Fibroblast of lung (primary cell): Measurements from ENCODE around the gene NEK8. TPM values are rescaled to one million over a fixed set of nuclear protein-coding genes. Genes with fewer than 3 reads are reported as not detected.

ENCODE experiments used
- DNase-seq, 2 donors: peaks; one replicate each; pipeline versions ENCODE4 v3.0.0 to v3.0.0-alpha.2; 2010; ENCODE audit warnings: low read depth in 2 of 2
- H2AFZ ChIP-seq: 2 replicates; pipeline ENCODE4 v1.5.1; 2012; ENCODE audit warnings: low read length, control low read depth, inconsistent platforms
- H3K27ac ChIP-seq: 2 replicates; pipeline ENCODE4 v1.5.1; 2011; ENCODE audit warnings: low read length, control low read depth; ENCODE audit not compliant: insufficient read depth
- H3K27me3 ChIP-seq: 2 replicates; pipeline ENCODE4 v1.5.1; 2011; ENCODE audit warnings: mild to moderate bottlenecking, low read length; ENCODE audit not compliant: control insufficient read depth, insufficient read depth
- H3K36me3 ChIP-seq: 2 replicates; pipeline ENCODE4 v1.5.1; 2011; ENCODE audit warnings: low read length; ENCODE audit not compliant: control insufficient read depth, insufficient read depth
- H3K4me1 ChIP-seq: 2 replicates; pipeline ENCODE4 v1.5.1; 2011; ENCODE audit warnings: low read length; ENCODE audit not compliant: control insufficient read depth, insufficient read depth; ENCODE audit errors: extremely low read depth
- H3K4me2 ChIP-seq: 2 replicates; pipeline ENCODE4 v1.5.1; 2011; ENCODE audit warnings: low read length, control low read depth; ENCODE audit not compliant: insufficient read depth; ENCODE audit errors: extremely low read depth
- H3K4me3 ChIP-seq, 4 experiments: fragments of 200-600 bp in 1 of 4; sonication (generic) in 1 of 4; replicated peaks in 1 of 4; 2 replicates each; pipeline ENCODE4 v1.5.1; 2011 to 2016; ENCODE audit warnings: low read length in 4 of 4, low read depth in 3 of 4, mild to moderate bottlenecking in 3 of 4, control low read depth in 2 of 4, inconsistent platforms in 1 of 4, mixed read lengths in 1 of 4; ENCODE audit not compliant: insufficient read depth in 1 of 4; ENCODE audit errors: control extremely low read depth in 1 of 4
- H3K79me2 ChIP-seq: 2 replicates; pipeline ENCODE4 v1.5.1; 2012; ENCODE audit warnings: mild to moderate bottlenecking, low read length, inconsistent platforms; ENCODE audit not compliant: control insufficient read depth, insufficient read depth
- H3K9ac ChIP-seq: 2 replicates; pipeline ENCODE4 v1.5.1; 2011; ENCODE audit warnings: mild to moderate bottlenecking, low read length, control low read depth; ENCODE audit not compliant: insufficient read depth
- H3K9me3 ChIP-seq: 2 replicates; pipeline ENCODE4 v1.5.1; 2012; ENCODE audit warnings: low read depth, low read length; ENCODE audit not compliant: control insufficient read depth, insufficient read depth
- H4K20me1 ChIP-seq: 2 replicates; pipeline ENCODE4 v1.5.1; 2011; ENCODE audit warnings: low read length; ENCODE audit not compliant: control insufficient read depth, insufficient read depth; ENCODE audit errors: extremely low read depth
- CTCF ChIP-seq, 2 donors: IDR thresholded peaks in 1 of 2; conservative IDR thresholded peaks in 1 of 2; 1 replicate in 1 of 2; 2 replicates in 1 of 2; pipeline ENCODE4 v1.5.1; 2011 to 2012; ENCODE audit warnings: low read length in 2 of 2, control low read depth in 1 of 2, inconsistent platforms in 1 of 2, low read depth in 1 of 2, mild to moderate bottlenecking in 1 of 2
- EZH2 ChIP-seq: IDR thresholded peaks from 2 replicates; pipeline ENCODE4 v1.5.1; 2012; ENCODE audit warnings: low read length, control low read depth, mild to moderate bottlenecking; ENCODE audit errors: missing control alignments
- polyA plus RNA-seq, 2 donors: library from polyadenylated mRNA; depleted of rRNA in 1 of 2; stranded (reverse) in 1 of 2; unstranded in 1 of 2; fragments of >200 nt; gene quantifications; 2 replicates each; pipeline ENCODE4 v1.2.1, GENCODE V29; 2011 to 2012; ENCODE audit warnings: missing spikeins in 1 of 2
- total RNA-seq: library from RNA; depleted of rRNA; stranded (reverse); fragments of >200 nt; gene quantifications from 2 replicates; pipeline ENCODE4 v1.2.1, GENCODE V29; 2014

The NEK8 gene
- total and polyA plus RNA-seq, 2 donors (not counting 1 experiment from before 2014, with no cell fraction given): 2.8 to 3.8 TPM

- H3K4me2 ChIP-seq: no peak overlapping the region
- no peak for TF ChIP-seq EZH2
- TF ChIP-seq CTCF (conservative IDR thresholded peaks at IDR 0.05 in 1 of 2, IDR thresholded peaks at IDR 0.05 in 1 of 2; ENCODE audit: low read depth in 1 of 2, low read length in 2 of 2): no peak
- H3K27ac ChIP-seq: no peak overlapping the region
- H2AFZ ChIP-seq: no peak overlapping the region
- H3K4me1 ChIP-seq: no peaks in the 10 kb centered on the region
- H3K36me3 ChIP-seq: peaks cover 49% of the 10 kb centered on the region
- H3K9ac ChIP-seq: no peak overlapping the region
- H3K9me3 ChIP-seq: no peaks in the 10 kb centered on the region
- no peak for DNase-seq
- H4K20me1 ChIP-seq: no peaks in the 10 kb centered on the region
- no peaks in the 10 kb centered on the region for H3K27me3 ChIP-seq
- no peaks in the 10 kb centered on the region for H3K79me2 ChIP-seq
- no peak overlapping the region for H3K4me3 ChIP-seq
Observed at GRCh38 chr17:28700278-28700677, 28.3 kb upstream of the NEK8 start.

GRCh38 chr17:28700830-28701492, 27.6 kb upstream of the NEK8 start:
- TF ChIP-seq CTCF (conservative IDR thresholded peaks at IDR 0.05 in 1 of 2, IDR thresholded peaks at IDR 0.05 in 1 of 2; ENCODE audit: low read depth in 1 of 2, low read length in 2 of 2) (no peak), EZH2 (no peak)
- Histone ChIP-seq H3K27me3 (no peaks in the 10 kb centered on the region), H3K4me3 (no peak overlapping the region), H3K27ac (no peak overlapping the region), H3K79me2 (no peaks in the 10 kb centered on the region), H3K9ac (no peak overlapping the region), H3K4me2 (no peak overlapping the region), H3K9me3 (no peaks in the 10 kb centered on the region), H3K36me3 (peaks cover 48% of the 10 kb centered on the region), H2AFZ (no peak overlapping the region), H3K4me1 (no peaks in the 10 kb centered on the region), H4K20me1 (no peaks in the 10 kb centered on the region)
- DNase-seq: no peak

- peaks cover 44% of the 10 kb centered on the region for H3K36me3 ChIP-seq
- H3K4me1 ChIP-seq: no peaks in the 10 kb centered on the region
- no peak overlapping the region for H3K4me2 ChIP-seq
- H3K4me3 ChIP-seq: no peak overlapping the region
- H3K27ac ChIP-seq: no peak overlapping the region
- H4K20me1 ChIP-seq: no peaks in the 10 kb centered on the region
- no peaks in the 10 kb centered on the region for H3K9me3 ChIP-seq
- no peaks in the 10 kb centered on the region for H3K27me3 ChIP-seq
- no peak for TF ChIP-seq EZH2
- H3K79me2 ChIP-seq: no peaks in the 10 kb centered on the region
- H3K9ac ChIP-seq: no peak overlapping the region
- H2AFZ ChIP-seq: no peak overlapping the region
- no peak for DNase-seq
Observed at GRCh38 chr17:28702026-28702751, 26.4 kb upstream of the NEK8 start.
